ENCODE measurements around the gene SLC39A3. TPM values are rescaled to one million over a fixed set of nuclear protein-coding genes. Genes with fewer than 3 reads are reported as not detected.

The SLC39A3 gene
- total and polyA plus RNA-seq, 2 of the 8 experiments (the other 6 are each of a cell fraction or from before 2014, with no cell fraction given), result 33.0 to 52.9 TPM

GRCh38 chr19:2734589-2735288 is 5.1 kb downstream of the SLC39A3 start:
- Histone ChIP-seq H3K4ac (replicated peaks; ENCODE audit: insufficient read length, low read depth, low read length) (no peak overlapping the region), H3K14ac (ENCODE audit: insufficient read length) (no peak overlapping the region), H3K27me3 (replicated peaks in 1 of 4; ENCODE audit: control insufficient read depth in 3 of 4, extremely low read depth in 1 of 4, insufficient read depth in 3 of 4, low read length in 3 of 4) (no peaks in the 10 kb centered on the region), H4K8ac (ENCODE audit: extremely low read depth, insufficient read depth, low read length) (no peak overlapping the region; the same call in 1 of the 2 replicates), H3K23ac (ENCODE audit: insufficient read length) (no peak overlapping the region), H3K36me3 (ENCODE audit: control insufficient read depth in 2 of 4, insufficient read depth in 4 of 4, low read length in 3 of 4) (peaks cover 3 to 30% (median 8%) of the 10 kb centered on the region in 4 experiments; a peak in 6 of 8 replicates), H3K4me3 (ENCODE audit: extremely low read depth in 1 of 4, insufficient read depth in 2 of 4, low read depth in 3 of 4, low read length in 4 of 4) (no peak overlapping the region), H3K9me3 (ENCODE audit: insufficient read depth in 2 of 2, low read depth in 1 of 2, low read length in 1 of 2) (no peaks in the 10 kb centered on the region), H2BK12ac (ENCODE audit: low read depth, low read length) (no peak overlapping the region), H3K23me2 (ENCODE audit: low read depth, low read length) (0 out of 2 replicates have a peak, but pooled peaks cover 5% of the 10 kb centered on the region), H2BK20ac (ENCODE audit: low read length) (no peak overlapping the region), H3K56ac (replicated peaks; ENCODE audit: insufficient read length, low read depth, low read length) (no peak overlapping the region), H4K5ac (ENCODE audit: insufficient read length, low read depth, low read length) (no peak overlapping the region), H2AFZ (ENCODE audit: low read length) (no peak overlapping the region), H3K18ac (ENCODE audit: extremely low read depth, low read length) (no peak overlapping the region), H3K27ac (ENCODE audit: low read depth, low read length) (no peak overlapping the region), H3K79me1 (ENCODE audit: low read depth, low read length) (no peaks in the 10 kb centered on the region), H2BK5ac (ENCODE audit: low read depth, low read length) (peak overlapping the region; percentile 13; the same call in 1 of the 2 replicates), H3K79me2 (ENCODE audit: control insufficient read depth in 1 of 2, insufficient read depth in 2 of 2, low read length in 2 of 2) (peaks cover 0 to 2% of the 10 kb centered on the region in 2 experiments; a peak in 1 of 4 replicates), H3K4me2 (ENCODE audit: insufficient read depth in 1 of 2, low read depth in 2 of 2, low read length in 2 of 2) (no peak overlapping the region), H4K20me1 (replicated peaks in 1 of 2; ENCODE audit: control insufficient read depth in 1 of 2, insufficient read depth in 2 of 2, low read length in 2 of 2) (peaks cover 4 to 27% of the 10 kb centered on the region in 2 experiments), H3K9ac (replicated peaks in 1 of 4; ENCODE audit: extremely low read depth in 1 of 4, low read depth in 3 of 4, low read length in 3 of 4) (no peak overlapping the region), H2BK120ac (replicated peaks; ENCODE audit: low read depth, low read length) (no peak overlapping the region), H2AK5ac (ENCODE audit: low read depth, low read length) (no peak overlapping the region), H4K91ac (replicated peaks; ENCODE audit: insufficient read length, low read length) (no peak overlapping the region), H3K4me1 (replicated peaks in 1 of 4; ENCODE audit: control insufficient read depth in 3 of 4, insufficient read depth in 4 of 4, low read length in 3 of 4) (no peaks in the 10 kb centered on the region), H2BK15ac (ENCODE audit: low read length) (no peak overlapping the region)
- no peak for DNase-seq (ENCODE audit: low read depth in 1 of 2, low spot score in 2 of 2)
- ChIA-PET POLR2A (ENCODE audit: partially characterized antibody) (interaction anchor here (1.5 to 2.2 kb wide), 2 partner anchors 12 to 15 kb away, joined by 3 to 5 read pairs; no protein-coding TSS in a partner anchor), CTCF (ENCODE audit: partially characterized antibody) (interaction anchor here (0.7 to 4.3 kb wide), 4 partner anchors 11 to 153 kb away, joined by 3 to 16 read pairs (median 3); no protein-coding TSS in a partner anchor)
- TF ChIP-seq CHD2 (IDR thresholded peaks at IDR 0.05; ENCODE audit: low read length) (no peak), ATF3 (IDR thresholded peaks at IDR 0.05; ENCODE audit: insufficient read depth, low read depth, low read length) (no peak), RNF2 (IDR thresholded peaks at IDR 0.05; ENCODE audit: borderline replicate concordance, low read depth, low read length, missing control alignments, poor library complexity, severe bottlenecking) (no peak), SIRT6 (IDR thresholded peaks at IDR 0.05; ENCODE audit: low read length) (no peak), EGR1 (IDR thresholded peaks at IDR 0.05; ENCODE audit: borderline replicate concordance, low read depth, low read length) (no peak), GTF2F1 (IDR thresholded peaks at IDR 0.05; ENCODE audit: borderline replicate concordance, low read depth, low read length) (no peak)
- 88% methylated on average over 23 of the region's 26 CpGs; no CpG with 5 or more reads in 1 of the 2 experiments for WGBS, 2 experiments (ENCODE audit: extremely low coverage in 1 of 2, insufficient coverage in 1 of 2, insufficient read length in 1 of 2, insufficient replicate concordance in 2 of 2, low coverage in 1 of 2, low lambda C conversion rate in 2 of 2, missing lambda C conversion rate in 1 of 2)
- no peak for FAIRE-seq

Data from H1 (cell line).